HG03378 (cell line): Measurements from ENCODE around the gene KRT76.

Experiments used
- ATAC-seq: cut with Tn5 transposase; IDR thresholded peaks from one replicate; pipeline ENCODE4 v1.9.1; 2021; ENCODE audit warnings: mild to moderate bottlenecking, moderate library complexity; ENCODE audit not compliant: unreplicated experiment

The KRT76 gene

DNA sequence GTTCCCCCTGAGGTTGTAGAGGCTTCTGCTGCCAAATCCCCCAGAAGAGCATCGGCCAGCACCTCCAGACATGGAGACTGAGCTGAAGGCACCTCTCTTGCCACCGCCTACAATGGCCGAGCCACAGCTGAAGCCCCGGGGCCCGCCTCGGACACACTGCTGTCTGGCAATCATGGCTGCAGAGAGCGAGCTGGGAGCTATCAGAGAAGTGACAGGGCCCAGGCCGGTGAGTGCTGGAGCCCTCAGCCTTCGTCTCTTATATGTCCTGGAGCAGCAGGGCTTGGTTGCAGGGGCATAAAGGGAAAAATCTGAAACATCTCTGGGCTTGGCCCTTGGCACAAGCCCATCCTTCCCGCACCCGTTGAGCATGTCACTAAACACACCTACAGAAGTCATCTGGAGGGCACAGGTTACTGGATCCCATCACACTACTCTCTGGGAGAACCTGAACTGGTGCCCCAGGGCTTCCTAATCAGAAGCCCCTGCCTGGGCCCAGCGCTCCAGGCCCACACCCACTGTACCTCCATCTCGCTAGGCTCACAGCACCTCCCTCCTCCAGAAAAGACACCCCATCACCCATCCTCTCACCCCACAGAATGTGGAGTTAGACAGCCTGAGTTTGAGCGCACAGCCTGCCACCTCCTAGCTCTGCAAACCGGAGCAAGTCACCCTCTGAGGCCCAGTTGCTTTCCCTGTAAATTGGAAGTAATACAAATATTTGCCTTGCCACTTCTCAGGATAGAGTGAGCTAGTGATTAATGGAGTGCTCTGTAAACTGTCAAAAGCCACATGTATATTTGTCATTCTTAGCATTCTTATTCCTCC, 37.0 kb upstream of the KRT76 start, which contains the start of gene KRT4:
Gene KRT4, minus strand, starts transcription at position 232 of the 825 bp plus-strand sequence. Its CDS starts 58 bp downstream, at position 174.
- ATAC-seq, result no peak

DNA sequence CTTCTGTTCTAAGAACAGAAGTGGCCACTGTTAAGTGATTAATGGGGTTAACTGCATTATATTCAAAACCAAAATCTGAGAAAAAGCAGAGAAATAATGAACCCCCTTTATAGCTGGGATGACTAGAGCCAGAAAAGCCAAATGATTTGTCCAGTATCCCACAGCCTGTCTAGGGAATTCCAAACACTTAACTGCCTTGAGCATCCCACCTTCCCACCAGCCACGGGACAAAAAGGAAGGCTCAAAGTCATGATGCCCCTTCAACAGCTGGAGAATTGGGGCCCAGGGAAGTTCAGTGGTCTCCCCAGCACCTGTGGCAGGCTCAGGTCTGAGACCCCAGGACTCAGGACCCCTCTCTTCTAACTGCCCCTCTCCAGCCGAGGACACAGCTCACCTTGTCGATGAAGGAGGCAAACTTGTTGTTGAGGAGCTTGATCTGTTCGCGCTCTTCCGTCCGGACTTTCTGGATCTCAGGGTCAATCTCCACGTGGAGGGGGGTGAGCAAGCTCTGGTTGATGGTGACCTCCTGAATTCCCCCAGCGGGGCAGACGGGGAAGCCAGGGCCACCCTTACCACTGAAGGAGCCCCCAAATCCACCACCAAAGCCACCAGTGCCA, 36.2 kb upstream of the KRT76 start:
- ATAC-seq, result no peak

DNA sequence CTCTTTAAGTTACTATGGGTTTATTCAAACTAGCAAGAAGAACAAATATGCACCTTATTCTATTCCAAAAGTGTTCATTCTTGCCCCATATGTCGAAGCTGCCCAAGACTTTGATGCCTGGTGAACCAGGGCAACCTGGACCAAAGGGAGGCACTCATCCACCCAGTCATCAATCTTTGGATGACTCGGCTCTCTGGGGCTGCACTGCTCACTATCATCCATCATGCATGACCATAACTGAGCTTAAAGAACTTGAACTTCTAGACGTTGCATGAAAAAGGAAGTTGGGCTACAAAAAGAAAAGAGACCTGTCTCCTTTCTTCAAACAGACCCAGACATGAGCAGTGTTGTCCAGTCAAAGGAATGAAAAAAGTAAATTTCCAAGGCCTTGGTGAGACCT, 35.6 kb upstream of the KRT76 start:
- ATAC-seq, result no peak

DNA sequence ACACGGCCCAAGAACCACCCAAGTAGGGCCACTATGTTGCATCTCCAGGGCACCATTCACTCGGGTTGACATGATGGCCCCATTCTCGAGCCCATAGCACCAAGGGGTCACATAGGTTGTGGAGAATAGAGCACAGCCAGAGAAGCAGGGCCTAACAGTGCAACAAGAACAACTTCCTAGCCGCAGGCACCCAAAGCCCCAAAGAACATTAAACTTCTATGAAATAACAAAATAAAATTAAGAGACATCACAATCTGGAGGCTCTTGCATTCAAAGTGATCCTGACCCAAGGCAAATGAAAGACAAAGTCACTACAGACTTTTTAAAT, 34.9 kb upstream of the KRT76 start:
- ATAC-seq, result no peak

DNA sequence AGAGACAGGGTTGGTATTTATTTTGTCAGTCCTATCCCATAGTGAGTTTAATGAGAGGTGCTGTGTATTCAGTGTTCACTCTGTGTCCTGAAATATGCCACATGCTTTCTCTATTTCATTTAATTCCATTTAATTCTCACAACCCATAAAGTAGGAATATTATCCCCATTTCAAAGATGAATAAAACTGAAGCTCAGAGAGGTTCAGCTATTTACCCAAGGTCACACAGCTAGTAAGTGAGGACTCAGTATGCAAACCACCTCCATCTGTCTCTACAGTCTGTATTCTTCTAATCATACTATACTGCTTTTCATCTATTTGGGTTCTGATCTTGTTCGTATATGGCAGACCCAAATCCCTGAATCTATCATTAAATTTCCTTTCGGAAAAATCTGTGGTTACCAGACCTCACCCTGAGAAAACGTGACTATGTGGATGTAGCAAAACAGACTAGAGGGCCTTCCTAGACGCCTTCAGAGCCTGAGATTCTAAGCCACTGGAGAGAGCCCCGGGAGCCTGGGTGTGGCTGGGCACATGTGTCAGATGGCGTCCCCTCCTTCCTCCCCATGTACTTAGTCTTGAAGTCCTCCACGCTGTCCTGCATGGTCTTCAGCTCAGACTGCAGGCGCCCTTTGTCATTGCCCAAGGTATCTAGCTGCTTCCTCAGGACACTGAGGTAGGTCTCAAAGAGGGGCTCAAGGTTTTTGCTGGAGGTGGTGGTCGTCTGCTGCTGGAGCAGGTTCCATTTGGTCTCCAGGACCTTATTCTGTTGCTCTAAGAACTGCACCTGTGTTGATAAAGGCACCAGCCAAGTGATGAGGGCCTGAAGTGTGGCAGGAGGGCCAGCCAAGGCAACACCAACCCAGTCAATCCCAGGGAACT, 34.3 kb upstream of the KRT76 start:
- no peak for ATAC-seq

DNA sequence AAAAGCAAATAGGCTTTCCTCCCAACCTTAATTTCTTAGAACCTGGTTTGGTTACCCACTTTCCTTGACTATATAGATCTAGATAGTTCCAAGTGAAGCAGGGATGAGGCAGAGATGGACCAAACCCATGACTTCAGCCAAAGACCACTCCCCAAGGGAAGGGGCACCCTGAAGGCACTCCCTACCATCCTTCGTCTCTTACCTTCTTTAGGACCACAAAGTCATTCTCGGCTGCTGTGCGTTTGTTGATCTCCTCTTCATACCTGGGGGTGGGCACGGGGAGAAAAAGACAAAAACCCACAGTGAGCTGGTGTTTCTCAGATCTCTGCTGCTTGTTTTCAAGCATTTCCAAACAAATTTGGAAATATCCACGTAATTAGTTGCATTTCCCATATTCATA, 33.4 kb upstream of the KRT76 start:
- no peak for ATAC-seq

DNA sequence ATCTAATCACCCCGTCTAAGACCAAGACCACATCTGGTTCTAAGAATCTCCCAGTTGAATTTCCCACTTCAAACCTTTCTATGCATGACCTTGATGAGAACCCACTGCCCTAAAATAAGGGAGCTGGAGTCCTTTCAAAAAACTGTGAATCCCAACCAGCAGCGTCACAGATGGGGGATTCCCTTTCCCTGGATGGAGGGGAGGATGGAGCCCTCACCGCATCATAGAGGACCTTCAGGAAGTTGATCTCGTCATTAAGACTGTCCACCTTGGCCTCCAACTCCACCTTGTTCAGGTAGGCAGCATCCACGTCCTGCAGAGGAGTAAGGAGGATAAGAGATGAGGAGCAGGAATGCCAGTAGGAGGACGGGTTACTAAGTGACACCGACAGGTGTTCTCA, 32.0 kb upstream of the KRT76 start:
- no peak for ATAC-seq

DNA sequence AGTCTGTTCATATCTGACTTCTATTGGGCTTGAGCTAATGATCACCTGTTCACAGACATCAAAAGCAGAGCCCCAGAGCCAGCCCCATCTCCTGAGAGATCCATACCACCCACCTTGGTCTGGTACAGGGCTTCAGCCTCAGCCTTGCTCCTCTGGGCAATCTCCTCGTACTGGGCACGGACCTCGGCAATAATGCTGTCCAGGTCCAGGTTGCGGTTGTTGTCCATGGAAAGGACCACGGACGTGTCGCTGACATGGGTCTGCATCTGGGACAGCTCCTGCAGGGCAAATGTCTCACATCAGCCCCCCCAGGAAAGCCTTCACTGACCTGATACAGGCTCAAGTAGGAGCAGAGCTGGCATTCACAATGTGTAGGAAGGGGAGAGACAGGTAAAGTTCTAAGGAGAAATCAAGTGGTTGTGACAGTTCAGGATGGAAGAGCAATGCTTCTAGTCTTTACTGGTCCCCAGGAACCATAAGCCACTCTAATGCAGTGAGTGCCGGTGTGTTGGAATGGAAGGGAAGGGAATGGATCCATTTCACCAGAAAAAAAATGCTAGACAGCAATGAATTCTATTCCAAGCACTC, 31.5 kb upstream of the KRT76 start:
- no peak for ATAC-seq

DNA sequence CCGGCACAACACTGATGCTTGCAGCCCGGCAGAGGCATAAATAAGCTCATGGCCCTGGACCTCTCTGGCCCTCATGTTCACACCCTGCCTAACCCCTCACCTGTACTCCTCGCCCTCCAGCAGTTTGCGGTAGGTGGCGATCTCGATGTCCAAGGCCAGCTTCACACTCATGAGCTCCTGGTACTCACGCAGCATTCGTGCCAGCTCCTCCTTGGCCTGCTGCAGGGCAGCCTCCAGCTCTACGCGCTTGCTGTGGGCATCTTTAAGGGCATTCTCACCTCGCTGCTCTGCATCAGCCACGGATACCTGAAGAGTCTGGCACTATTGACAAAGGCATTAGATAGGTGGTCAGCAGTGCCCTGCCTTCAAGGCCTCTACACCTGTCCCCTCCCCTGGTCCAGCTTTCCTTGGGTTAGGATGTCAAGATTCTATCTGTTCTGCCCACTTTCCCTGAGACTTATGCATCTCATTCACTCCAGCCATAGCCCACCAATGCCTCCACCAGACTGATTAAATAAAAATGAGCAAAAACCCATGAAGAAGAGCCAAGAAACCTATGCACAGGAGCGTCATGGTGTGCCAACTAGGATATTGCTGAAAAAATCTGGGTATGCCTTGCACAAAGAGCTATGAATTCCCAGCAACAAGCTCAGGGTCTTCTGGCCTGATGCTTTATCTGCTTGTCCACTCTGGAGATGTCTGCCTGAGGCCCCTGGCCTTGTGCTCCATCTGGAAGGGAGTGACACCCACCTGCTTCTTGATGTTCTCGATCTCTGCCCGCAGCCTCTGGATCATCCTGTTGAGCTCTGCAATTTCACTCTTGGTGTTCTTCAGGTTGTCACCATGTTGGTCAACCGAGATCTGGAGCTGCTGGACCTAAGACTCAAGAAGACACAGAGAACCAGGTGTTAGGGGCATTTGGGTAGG, 30.7 kb upstream of the KRT76 start:
- no peak for ATAC-seq

DNA sequence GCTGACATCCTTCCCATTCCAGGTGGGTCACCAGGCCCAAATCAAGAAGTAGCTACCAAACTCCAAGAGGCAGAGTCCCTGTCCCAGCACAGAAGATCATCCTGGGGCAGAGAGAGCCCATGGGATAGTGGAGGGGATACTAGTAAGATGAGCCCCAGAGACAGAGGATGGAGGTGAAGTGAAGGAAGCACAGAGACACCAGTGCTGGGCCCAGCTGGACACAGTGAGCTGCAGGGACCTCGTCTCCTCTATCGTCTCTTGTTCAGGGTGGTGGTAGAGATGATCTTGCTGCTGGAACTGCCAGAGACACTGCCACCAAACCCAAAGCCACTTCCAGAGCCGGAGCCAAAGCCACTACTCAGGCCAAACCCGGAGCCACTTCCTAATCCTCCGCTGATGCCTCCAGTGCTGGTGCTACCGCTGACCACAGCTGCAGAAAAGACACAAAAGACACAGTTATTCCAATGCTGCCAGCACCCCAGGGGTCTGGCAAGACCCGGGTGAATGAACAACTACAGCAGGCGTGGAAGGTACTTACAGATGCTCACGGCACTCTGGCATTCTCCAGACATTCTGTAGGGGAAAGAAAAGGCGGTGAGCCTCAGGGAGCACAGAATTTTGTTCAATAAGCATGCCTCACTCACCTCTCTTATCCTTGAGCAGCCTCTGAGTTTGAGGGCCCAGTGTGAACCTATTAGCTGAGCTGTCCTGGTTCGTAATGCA, 29.8 kb upstream of the KRT76 start:
- no peak for ATAC-seq

DNA sequence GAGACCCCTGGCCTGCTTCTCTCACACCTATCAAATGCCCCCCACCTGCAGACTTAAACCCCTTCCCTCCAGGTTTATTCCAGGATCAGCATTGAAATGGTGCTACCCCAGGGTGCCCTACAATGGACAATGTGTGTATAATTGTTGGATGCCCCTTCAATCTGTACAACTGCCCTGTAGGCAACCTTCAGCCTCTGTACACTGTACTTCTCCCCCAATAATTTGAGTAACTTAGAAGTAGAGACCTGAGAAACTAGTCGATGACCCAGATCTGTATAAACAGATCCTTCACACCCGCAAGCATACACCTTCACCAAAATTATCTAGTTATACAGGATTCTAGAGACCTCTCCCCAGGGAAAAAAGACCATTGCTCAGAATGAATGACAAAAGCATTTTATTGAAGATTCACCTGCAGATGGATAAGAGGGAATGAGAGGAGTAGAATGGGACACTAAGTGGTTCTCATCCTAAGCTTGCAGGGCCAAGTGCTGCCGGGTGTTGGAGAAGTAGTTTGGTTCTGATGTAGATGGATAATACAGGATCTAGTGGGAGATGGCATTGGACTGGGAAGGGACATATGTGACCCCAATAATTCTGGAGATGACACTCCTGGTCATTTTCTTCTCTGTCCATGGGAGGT, 29.1 kb upstream of the KRT76 start:
- ATAC-seq, result no peak

DNA sequence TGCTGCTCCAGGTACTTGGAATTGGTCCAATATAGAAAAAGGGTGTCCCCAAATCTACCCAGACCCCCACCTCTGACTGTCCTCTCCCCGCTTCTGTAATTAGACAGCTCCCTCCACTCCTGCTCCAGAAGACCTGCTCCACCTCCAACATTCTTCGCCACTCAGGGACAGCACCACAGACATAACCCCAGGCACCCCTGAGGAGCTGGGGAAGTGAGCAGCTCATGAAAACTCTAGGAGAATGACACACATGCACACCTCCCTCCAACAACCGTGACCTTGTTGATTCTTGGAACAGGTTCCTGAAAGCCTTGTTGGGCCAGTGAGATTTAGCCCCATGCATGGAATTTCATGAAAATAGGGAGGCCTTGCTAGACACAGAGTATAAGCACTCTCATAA, 28.6 kb upstream of the KRT76 start:
- no peak for ATAC-seq

DNA sequence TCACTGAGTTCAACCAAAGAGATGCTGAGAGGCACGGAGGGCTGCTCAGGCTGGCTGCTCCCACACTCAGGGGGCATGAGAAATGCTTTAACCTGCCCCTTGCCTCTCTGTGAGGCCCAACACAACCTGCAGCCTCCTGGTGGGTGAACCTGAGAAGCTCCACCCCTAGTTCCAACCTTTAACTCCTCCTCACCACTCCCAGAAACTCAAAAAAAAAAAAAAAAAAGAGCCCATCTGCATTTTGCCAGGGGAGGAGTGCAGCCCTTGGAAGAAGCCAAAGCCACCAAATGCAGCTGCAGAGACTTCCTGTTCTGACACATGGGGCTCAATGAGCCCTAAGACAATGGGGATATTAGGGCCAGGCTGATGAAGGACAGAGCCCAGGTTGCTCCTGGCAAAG, 27.9 kb upstream of the KRT76 start:
- no peak for ATAC-seq

DNA sequence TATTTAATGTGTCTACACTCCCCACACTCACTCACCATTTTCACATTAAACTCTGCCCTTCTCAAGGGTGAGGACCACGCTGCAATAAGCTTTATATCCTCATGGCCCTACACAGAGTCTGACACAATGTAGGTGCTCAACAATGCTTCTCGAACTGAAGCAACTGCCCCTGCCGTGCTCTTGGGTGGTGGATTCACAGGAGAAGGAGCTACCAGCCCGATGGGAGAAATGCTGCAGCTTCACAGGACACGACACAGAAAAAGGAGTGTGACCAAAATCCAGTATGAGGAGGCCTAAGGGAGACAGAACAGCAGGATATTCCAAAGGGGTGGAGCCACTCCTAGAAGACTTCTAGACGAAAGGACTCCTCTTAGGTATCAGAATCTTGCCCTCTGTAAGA, 25.3 kb upstream of the KRT76 start:
- ATAC-seq, result no peak

DNA sequence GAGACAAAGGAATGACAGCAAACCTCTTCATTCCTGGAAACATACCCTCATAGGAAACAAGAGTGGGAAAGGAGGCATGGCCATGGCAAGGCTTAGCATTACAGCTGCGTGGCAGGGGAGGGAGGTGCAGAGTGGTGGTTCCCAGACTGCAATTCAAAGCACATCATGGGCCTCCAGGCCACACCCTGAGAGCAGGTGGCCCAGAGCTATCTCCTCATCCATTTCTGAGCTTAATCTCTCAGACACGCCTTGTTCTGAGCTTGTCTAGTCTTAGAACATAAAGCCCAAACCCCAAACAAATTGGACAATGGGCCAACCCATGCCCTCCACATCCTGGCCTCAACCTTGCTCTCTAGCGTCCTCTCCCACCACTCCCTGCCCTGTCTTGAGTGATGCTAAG, 24.6 kb upstream of the KRT76 start:
- ATAC-seq, result no peak

DNA sequence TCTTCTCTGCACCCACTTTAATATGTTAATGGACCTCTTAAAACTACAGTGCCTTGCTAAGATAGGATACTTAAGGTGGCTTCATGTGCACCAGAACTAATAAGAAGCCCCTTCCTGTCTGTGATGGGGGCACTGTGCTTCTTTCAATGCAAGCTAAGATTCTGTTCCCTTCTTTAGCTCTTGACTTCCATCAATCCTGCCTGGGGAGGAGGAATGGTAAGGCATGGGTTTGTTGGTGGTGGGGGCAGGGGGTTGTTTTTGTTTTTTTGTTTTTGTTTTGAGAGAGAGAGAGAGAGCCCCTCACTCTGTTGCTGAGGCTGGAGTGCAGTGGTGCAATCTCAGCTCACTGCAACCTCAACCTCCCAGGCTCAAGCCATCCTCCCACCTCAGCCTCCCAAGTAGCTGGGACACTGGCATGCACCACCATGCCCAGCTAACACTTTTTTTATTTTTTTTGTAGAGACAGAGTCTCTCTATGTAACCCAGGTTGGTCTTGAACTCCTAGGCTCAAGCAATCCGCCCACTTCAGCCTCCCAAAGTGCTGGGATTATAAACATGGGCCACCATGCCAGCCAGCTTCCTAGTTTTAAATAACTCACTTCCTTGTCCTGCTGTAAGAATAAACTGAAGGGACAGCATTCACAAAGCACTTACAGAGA, 23.2 kb upstream of the KRT76 start:
- no peak for ATAC-seq

DNA sequence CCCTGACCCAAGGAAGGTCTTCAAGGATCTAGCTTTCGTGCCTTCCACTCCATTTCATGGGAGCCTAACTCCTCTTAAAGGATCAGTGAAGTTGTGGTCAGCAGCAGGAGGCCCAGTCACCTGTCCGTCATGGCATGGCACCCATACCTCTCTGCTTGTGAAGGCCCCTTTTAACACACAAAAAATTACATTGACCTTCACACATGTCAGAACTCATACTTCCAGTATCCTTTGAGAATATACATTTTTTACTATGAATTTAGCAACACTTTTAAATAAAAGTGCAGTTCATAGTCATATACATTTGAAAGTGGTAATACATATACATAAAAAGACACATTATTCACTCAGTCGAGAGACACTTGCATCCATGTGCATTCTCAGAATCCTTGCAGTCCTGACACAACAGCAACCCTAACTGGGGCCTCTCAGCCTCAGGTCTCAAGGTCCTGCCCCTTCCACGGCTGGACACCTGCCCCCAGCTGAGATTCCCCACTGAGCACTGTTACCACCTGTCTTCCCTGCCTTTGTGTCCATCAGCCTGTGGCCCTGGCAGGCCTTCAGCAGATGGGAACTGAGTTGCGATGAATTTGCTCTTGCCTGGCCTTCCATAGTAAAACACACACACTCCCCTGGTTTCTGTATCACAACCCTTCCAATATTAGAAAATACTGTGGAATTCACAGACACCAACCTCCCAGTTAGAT, 22.5 kb upstream of the KRT76 start:
- ATAC-seq, result no peak
